Esophagus muscularis mucosa (tissue), 4 donors: ENCODE measurements around the gene TAP1. TPM values are rescaled to one million over a fixed set of nuclear protein-coding genes. Genes with fewer than 3 reads are reported as not detected.

Experiments
- DNase-seq: peaks from one replicate; pipeline ENCODE4 v3.0.0-alpha.2; 2017; ENCODE audit errors: extremely low spot score
- H3K27ac ChIP-seq, 4 donors: fragments of 200-600 bp; sonication (generic); replicated peaks in 1 of 4; 1 replicate in 3 of 4; 2 replicates in 1 of 4; pipeline ENCODE4 v1.5.1; 2016 to 2019; ENCODE audit warnings: mild to moderate bottlenecking in 1 of 4
- H3K27me3 ChIP-seq, 4 donors: fragments of 200-600 bp; sonication (generic); one replicate each; pipeline versions ENCODE4 v1.5.1 to v1.6.0; 2016 to 2019
- H3K36me3 ChIP-seq, 4 donors: fragments of 200-600 bp; sonication (generic); one replicate each; pipeline ENCODE4 v1.5.1; 2016 to 2019
- H3K4me1 ChIP-seq, 4 donors: fragments of 200-600 bp; sonication (generic); one replicate each; pipeline ENCODE4 v1.5.1; 2016 to 2019
- H3K4me3 ChIP-seq, 4 donors: fragments of 200-600 bp; sonication (generic); 1 replicate in 2 of 4; 2 replicates in 2 of 4; pipeline ENCODE4 v1.5.1; 2016 to 2019; ENCODE audit warnings: mild to moderate bottlenecking in 4 of 4, moderate library complexity in 1 of 4
- H3K9me3 ChIP-seq, 4 donors: fragments of 200-600 bp; sonication (generic); 1 replicate in 3 of 4; 2 replicates in 1 of 4; pipeline ENCODE4 v1.5.1; 2016 to 2019
- EP300 ChIP-seq: sonication (generic); formaldehyde crosslinking; IDR thresholded peaks from one replicate; pipeline ENCODE4 v1.6.1; 2017; ENCODE audit warnings: antibody characterized with exemption
- POLR2A ChIP-seq: fragments of 450-650 bp; IDR thresholded peaks from one replicate; pipeline ENCODE4 v1.6.1; 2017; ENCODE audit warnings: antibody characterized with exemption, moderate library complexity, mild to moderate bottlenecking, low read depth
- POLR2AphosphoS5 ChIP-seq, 2 donors: sonication (generic); formaldehyde crosslinking; IDR thresholded peaks; one replicate each; pipeline ENCODE4 v1.6.1; 2017; ENCODE audit warnings: antibody characterized with exemption in 2 of 2
- WGBS: methylation state at CpG from one replicate; pipeline ENCODE4 v1.1.5; 2018; 5-methylcytosine and 5-hydroxymethylcytosine counted together
- intact Hi-C: fragments of 100-400 bp; cut with DNase I; formaldehyde crosslinking; loops from one replicate; pipeline ENCODE4 v1.15.1; 2023
- total RNA-seq, 4 donors: library from RNA; depleted of rRNA; stranded (reverse); fragments of >200 nt; gene quantifications; one replicate each; pipeline versions ENCODE4 v1.1.0 to v1.2.1, GENCODE V29; 2016
- TF ChIP-seq, protein P1 (sequence below), 3 experiments: fragments of 200-600 bp in 2 of 3; fragments of 450-650 bp in 1 of 3; sonication (generic) in 2 of 3; IDR thresholded peaks; one replicate each; pipeline ENCODE4 v1.5.1; 2017 to 2019; ENCODE audit warnings: antibody characterized with exemption in 3 of 3, mild to moderate bottlenecking in 2 of 3, moderate library complexity in 1 of 3

Gene TAP1
- total RNA-seq, 4 donors from 2014 or later: 28.7 to 45.7 (median 34.8) TPM

DNA sequence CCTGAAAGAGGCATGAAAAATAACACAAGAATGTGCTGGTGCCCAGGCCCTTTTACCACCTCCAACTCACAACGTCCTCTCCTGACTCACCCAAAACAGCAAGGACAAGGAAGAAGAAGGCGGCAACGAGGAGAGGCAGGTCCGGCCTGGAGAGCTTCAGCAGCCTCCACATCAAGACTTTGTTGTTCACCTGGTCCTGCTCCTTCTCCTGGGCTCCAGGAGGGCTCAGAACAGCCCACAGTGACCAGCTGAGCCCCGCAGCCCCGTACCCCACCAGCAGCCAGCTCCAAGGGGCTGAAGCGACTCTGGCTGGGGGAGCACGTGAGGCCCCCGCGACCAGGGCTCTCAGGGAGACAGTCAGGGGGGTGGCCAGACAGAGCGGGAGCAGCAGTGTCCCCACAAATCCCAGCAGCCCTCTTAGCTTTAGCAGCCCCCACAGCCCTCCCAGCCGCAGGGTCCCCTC lies 15.8 kb downstream of the TAP1 start:
- TF ChIP-seq EP300: no peak
- no peak for TF ChIP-seq POLR2A
- TF ChIP-seq, protein P1, sequence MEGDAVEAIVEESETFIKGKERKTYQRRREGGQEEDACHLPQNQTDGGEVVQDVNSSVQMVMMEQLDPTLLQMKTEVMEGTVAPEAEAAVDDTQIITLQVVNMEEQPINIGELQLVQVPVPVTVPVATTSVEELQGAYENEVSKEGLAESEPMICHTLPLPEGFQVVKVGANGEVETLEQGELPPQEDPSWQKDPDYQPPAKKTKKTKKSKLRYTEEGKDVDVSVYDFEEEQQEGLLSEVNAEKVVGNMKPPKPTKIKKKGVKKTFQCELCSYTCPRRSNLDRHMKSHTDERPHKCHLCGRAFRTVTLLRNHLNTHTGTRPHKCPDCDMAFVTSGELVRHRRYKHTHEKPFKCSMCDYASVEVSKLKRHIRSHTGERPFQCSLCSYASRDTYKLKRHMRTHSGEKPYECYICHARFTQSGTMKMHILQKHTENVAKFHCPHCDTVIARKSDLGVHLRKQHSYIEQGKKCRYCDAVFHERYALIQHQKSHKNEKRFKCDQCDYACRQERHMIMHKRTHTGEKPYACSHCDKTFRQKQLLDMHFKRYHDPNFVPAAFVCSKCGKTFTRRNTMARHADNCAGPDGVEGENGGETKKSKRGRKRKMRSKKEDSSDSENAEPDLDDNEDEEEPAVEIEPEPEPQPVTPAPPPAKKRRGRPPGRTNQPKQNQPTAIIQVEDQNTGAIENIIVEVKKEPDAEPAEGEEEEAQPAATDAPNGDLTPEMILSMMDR (IDR thresholded peaks at IDR 0.05): no peak
- TF ChIP-seq POLR2AphosphoS5 (IDR thresholded peaks at IDR 0.05): no peak
- Histone ChIP-seq H3K36me3 (peaks cover 9 to 60% (median 31%) of the 10 kb centered on the region in 4 donors), H3K27ac (peak overlapping the region; percentile 86 to 96 (median 92)), H3K27me3 (no peaks in the 10 kb centered on the region), H3K4me3 (peak overlapping the region; percentile 63 to 94 (median 82)), H3K4me1 (peaks cover 13 to 39% (median 19%) of the 10 kb centered on the region in 4 donors), H3K9me3 (no peaks in the 10 kb centered on the region)
- intact Hi-C loops: loop anchor here (1.0 to 5.0 kb wide), 2 partner anchors 30 to 140 kb away; no protein-coding TSS in a partner anchor
- DNase-seq: peak; percentile 79
- 34% methylated on average over 9 of the region's 12 CpGs for WGBS

DNA sequence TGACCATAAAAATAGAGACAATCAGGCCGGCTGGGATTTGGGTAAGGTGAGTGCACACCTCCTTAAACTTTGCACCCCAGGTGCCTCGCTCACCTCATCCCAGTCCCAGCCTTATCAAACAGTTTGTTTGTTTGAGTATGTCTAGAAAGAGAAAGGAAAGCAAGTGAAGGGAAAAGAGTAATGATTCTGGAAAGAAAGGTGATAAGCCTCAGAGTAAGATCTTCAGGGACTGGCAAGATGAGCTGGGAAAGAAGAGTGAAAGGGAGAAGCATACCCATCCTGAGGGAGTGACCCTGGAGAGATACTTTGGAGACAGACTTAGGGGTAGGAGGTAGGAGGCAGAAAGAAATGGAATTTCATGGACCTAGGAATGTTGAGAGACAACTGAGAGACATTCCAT lies 16.6 kb downstream of the TAP1 start:
- no peaks in the 10 kb centered on the region for H3K27me3 ChIP-seq
- no peak overlapping the region for H3K4me3 ChIP-seq
- DNase-seq: peak; percentile 8
- intact Hi-C loops: loop anchor here (5.0 kb wide), 1 partner anchor 140 kb away; no protein-coding TSS in a partner anchor
- H3K36me3 ChIP-seq: peaks cover 9 to 60% (median 37%) of the 10 kb centered on the region in 4 donors
- WGBS: 94% methylated on average over 2 of the region's 2 CpGs
- H3K4me1 ChIP-seq: peaks cover 7 to 31% (median 13%) of the 10 kb centered on the region in 4 donors
- no peaks in the 10 kb centered on the region for H3K9me3 ChIP-seq
- H3K27ac ChIP-seq: no peak overlapping the region
- TF ChIP-seq, protein P1 (IDR thresholded peaks at IDR 0.05): no peak
- TF ChIP-seq POLR2AphosphoS5 (IDR thresholded peaks at IDR 0.05) (no peak), POLR2A (no peak)

DNA sequence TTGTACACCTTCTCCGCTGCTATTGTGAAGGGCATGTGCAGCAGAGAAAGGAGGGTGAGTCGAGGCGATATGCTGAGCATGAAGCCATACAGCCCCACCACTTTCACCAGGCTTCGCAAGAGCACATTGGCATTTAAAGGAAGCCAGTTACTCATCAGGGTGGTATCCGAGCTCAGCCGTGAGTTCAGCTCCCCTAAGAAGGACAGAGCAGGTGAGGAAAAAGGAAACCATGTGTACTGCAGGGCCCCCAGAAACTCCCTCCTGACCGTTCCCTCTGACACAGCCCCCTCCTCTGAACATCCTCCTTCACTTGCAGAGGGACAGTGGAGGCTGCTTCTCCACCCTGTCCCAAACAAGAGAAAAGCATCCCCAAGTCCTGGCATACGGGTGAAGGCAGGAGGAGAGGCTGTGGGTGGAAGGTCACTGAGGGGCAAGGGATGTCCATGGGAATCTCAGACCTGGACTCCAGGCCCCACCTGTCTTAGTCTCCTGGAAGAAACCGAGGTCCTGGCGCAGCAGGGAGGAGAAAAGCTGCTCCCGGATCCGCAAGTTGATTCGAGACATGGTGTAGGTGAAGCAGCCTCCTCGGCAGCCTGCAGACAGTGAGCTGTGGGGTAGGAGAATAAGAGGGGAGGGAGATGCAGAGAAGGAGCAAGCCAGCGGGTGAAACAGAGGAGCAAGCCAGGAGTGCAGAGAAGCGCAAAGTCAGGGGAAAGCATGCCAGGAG lies 18.2 kb downstream of the TAP1 start:
- TF ChIP-seq EP300 (no peak), POLR2A (no peak), POLR2AphosphoS5 (IDR thresholded peaks at IDR 0.05) (no peak)
- TF ChIP-seq, protein P1 (IDR thresholded peaks at IDR 0.05): no peak
- peak; percentile 70 for DNase-seq
- intact Hi-C loops: loop anchor here (5.0 kb wide), 1 partner anchor 142 kb away; no protein-coding TSS in a partner anchor
- Histone ChIP-seq H3K9me3 (no peaks in the 10 kb centered on the region), H3K36me3 (peaks cover 11 to 60% (median 39%) of the 10 kb centered on the region in 4 donors), H3K4me3 (no peak overlapping the region), H3K27me3 (no peaks in the 10 kb centered on the region), H3K4me1 (peaks cover 7 to 25% (median 13%) of the 10 kb centered on the region in 4 donors), H3K27ac (no peak overlapping the region)
- WGBS: 94% methylated on average over 15 of the region's 16 CpGs

DNA sequence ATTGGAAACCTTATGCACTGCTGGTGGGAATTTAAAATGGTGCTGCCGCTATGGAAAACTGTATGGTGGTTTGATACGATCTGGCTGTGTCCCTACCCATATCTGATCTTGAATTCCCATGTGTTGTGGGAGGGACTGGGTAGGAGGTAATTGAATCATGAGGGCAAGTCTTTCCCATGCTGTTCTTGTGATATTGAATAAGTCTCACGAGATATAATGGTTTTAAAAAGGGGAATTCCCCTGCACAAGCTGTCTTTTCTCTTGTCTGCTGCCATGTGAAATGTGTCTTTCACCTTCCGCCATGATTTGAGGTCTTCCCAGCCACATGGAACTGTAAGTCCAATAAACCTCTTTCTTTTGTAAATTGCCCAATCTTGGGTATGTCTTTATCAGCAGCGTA lies 19.8 kb downstream of the TAP1 start:
- H3K27me3 ChIP-seq: no peaks in the 10 kb centered on the region
- intact Hi-C loops: no loop called here
- TF ChIP-seq POLR2A: no peak
- TF ChIP-seq, protein P1 (IDR thresholded peaks at IDR 0.05): no peak
- TF ChIP-seq POLR2AphosphoS5 (IDR thresholded peaks at IDR 0.05): no peak
- no peak for TF ChIP-seq EP300
- peaks cover 28 to 75% (median 54%) of the 10 kb centered on the region in 4 donors for H3K36me3 ChIP-seq
- H3K4me1 ChIP-seq: peaks cover 7 to 18% (median 9%) of the 10 kb centered on the region in 4 donors
- H3K27ac ChIP-seq: no peak overlapping the region
- 86% methylated on average over 5 of the region's 5 CpGs for WGBS
- no peaks in the 10 kb centered on the region for H3K9me3 ChIP-seq
- no peak overlapping the region for H3K4me3 ChIP-seq
- DNase-seq: peak; percentile 10
